ENCODE measurements around the gene NUS1.

The NUS1 gene

DNA sequence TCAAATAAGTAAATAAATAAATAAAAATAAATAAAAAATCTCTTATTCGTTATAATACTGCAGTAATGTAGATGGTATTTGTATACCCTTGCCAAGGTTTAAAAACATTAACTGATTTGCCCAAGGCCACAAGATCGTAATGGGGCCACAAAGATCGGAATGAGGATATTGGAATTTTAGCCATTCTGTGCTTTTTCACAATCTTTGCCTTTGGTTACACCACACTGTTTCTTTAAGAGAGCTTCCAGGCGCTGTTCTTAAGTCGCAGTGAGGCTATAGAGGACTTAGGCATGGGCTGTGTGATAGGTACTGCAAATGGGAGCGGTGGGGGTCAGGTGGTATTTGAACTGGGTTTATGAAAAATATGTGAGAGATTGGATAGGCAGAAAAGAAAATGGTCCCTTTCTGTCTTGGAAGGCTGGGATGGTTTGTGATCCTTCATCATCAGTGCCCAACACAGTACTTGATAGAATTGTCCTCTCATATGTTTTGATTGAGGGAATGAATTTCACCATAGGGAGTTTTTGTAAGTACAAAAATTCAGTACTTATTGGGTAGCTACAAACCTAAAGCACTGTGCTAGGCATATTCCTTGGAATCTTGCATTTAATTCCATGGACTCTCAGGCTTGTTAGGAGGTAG is 1.4 kb downstream of the NUS1 start:
- Histone ChIP-seq H2BK5ac (ENCODE audit: low read depth, low read length, poor library complexity) (no peak overlapping the region), H2BK12ac (ENCODE audit: low read length) (no peak overlapping the region), H3K14ac (ENCODE audit: low read length) (no peak overlapping the region), H3K4ac (ENCODE audit: low read depth, low read length) (peak overlapping the region; percentile 72), H3K79me2 (ENCODE audit: control insufficient read depth, insufficient read depth, low read length, poor library complexity) (peaks cover 12% of the 10 kb centered on the region), H4K12ac (ENCODE audit: low read depth, low read length) (no peak overlapping the region), H3K79me1 (ENCODE audit: low read length) (peaks cover 6% of the 10 kb centered on the region), H2AK5ac (ENCODE audit: low read length) (no peak overlapping the region), H4K8ac (ENCODE audit: low read depth, low read length) (no peak overlapping the region), H3K4me1 (ENCODE audit: control insufficient read depth in 1 of 2, insufficient read depth in 2 of 2, low read length in 2 of 2) (peaks cover 2% of the 10 kb centered on the region in 2 experiments), H3K27ac (ENCODE audit: low read depth, low read length) (no peak overlapping the region), H4K91ac (ENCODE audit: low read depth, low read length) (no peak overlapping the region), H3K4me2 (ENCODE audit: low read length) (peak overlapping the region; percentile 63), H3K23ac (ENCODE audit: low read length) (no peak overlapping the region), H3K9me3 (ENCODE audit: insufficient read depth, low read depth, low read length) (no peaks in the 10 kb centered on the region), H3K27me3 (ENCODE audit: insufficient read depth, low read length) (no peaks in the 10 kb centered on the region), H3K9ac (ENCODE audit: low read length) (no peak overlapping the region), H3K36me3 (ENCODE audit: control insufficient read depth in 1 of 2, insufficient read depth in 2 of 2, low read length in 2 of 2) (peaks cover 0 to 6% of the 10 kb centered on the region in 2 experiments), H2AFZ (ENCODE audit: insufficient read depth, low read length, poor library complexity) (no peak overlapping the region), H2BK120ac (ENCODE audit: insufficient read depth, low read length, poor library complexity) (no peak overlapping the region), H3K4me3 (ENCODE audit: low read depth, low read length) (no peak overlapping the region), H3K18ac (ENCODE audit: low read length) (no peak overlapping the region)
- peak; percentile 45 to 90 for DNase-seq
- no CpG with 5 or more reads among the region's 6 CpGs for WGBS (ENCODE audit: extremely low coverage, insufficient coverage, insufficient read length)

DNA sequence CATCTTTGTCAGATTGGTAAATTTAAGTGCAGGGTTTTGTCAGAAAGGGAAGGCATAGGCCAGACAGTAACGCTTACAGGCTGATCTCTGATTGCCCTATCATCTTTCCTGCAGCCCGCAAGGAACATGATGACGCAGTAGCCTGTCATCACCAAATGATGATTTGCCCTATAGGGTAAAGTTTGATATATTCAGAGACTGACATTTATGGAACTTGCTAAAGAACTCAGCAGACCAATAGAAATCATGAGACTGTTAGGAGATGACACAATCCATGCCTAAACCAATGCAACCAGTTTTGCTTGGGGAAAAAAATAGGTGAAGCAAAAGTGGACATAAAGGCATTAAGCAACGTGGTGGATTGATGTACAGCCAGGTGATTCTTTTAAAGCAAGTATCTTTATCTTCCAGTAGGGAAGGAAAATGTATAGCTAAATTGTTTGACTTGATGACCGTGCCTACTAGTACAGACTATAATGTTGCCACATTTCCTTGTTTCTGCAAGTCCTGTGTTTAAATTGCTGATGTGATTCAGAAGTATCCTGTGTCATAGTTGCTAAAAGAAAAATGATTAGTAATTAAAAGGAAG is 2.4 kb downstream of the NUS1 start:
- WGBS (ENCODE audit: extremely low coverage, insufficient coverage, insufficient read length), result no CpG with 5 or more reads among the region's 5 CpGs

DNA sequence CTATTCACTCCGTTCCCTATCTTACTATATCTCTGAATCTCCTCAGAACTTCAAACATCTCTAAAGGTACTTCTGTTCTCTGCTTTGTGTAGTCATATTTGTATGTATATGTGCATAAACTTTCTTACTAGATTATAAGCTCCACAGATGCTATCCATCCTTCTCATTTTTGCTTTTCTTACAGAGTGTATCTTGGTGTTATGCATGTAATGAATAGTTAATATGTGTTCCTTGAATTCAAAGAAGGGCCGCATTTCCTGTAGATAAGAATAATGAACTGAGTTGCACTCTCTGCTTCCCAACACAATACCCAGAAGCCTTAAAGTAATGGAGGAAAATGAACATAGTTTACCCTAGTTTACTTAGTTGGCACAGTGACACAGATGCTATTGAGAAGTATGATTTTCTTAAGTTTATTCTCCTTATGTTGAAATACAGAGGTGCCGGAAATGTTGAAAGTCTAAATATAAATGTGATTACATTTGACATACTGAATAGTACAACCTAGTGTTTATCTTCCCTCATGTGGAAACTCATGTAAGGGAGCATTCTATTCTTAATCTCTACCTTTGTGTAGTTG is 6.0 kb downstream of the NUS1 start:
- no peak overlapping the region for H2BK5ac ChIP-seq (ENCODE audit: low read depth, low read length, poor library complexity)
- no peak overlapping the region for H3K4me2 ChIP-seq (ENCODE audit: low read length)
- H2AK5ac ChIP-seq (ENCODE audit: low read length), result no peak overlapping the region
- no CpG with 5 or more reads among the region's 3 CpGs for WGBS (ENCODE audit: extremely low coverage, insufficient coverage, insufficient read length)
- DNase-seq, result no peak
- H3K14ac ChIP-seq (ENCODE audit: low read length), result no peak overlapping the region
- H3K9me3 ChIP-seq (ENCODE audit: insufficient read depth, low read depth, low read length), result no peaks in the 10 kb centered on the region
- H3K9ac ChIP-seq (ENCODE audit: low read length), result no peak overlapping the region
- no peak overlapping the region for H4K8ac ChIP-seq (ENCODE audit: low read depth, low read length)
- no peak overlapping the region for H3K18ac ChIP-seq (ENCODE audit: low read length)
- H2BK120ac ChIP-seq (ENCODE audit: insufficient read depth, low read length, poor library complexity), result no peak overlapping the region
- no peak overlapping the region for H3K23ac ChIP-seq (ENCODE audit: low read length)
- H4K91ac ChIP-seq (ENCODE audit: low read depth, low read length), result no peak overlapping the region
- H3K27me3 ChIP-seq (ENCODE audit: insufficient read depth, low read length), result no peaks in the 10 kb centered on the region
- H3K27ac ChIP-seq (ENCODE audit: low read depth, low read length), result no peak overlapping the region
- H2BK12ac ChIP-seq (ENCODE audit: low read length), result no peak overlapping the region
- no peak overlapping the region for H3K4me3 ChIP-seq (ENCODE audit: low read depth, low read length)
- no peak overlapping the region for H4K12ac ChIP-seq (ENCODE audit: low read depth, low read length)
- H3K36me3 ChIP-seq (ENCODE audit: control insufficient read depth in 1 of 2, insufficient read depth in 2 of 2, low read length in 2 of 2), result peaks cover 0 to 7% of the 10 kb centered on the region in 2 experiments
- H3K79me1 ChIP-seq (ENCODE audit: low read length), result no peaks in the 10 kb centered on the region
- no peaks in the 10 kb centered on the region for H3K4me1 ChIP-seq (ENCODE audit: control insufficient read depth in 1 of 2, insufficient read depth in 2 of 2, low read length in 2 of 2)
- H3K79me2 ChIP-seq (ENCODE audit: control insufficient read depth, insufficient read depth, low read length, poor library complexity), result peaks cover 12% of the 10 kb centered on the region
- no peak overlapping the region for H2AFZ ChIP-seq (ENCODE audit: insufficient read depth, low read length, poor library complexity)
- H3K4ac ChIP-seq (ENCODE audit: low read depth, low read length), result no peak overlapping the region

More for the DNA sequence above, 2.4 kb downstream of the NUS1 start:
- no peak overlapping the region for H2BK120ac ChIP-seq (ENCODE audit: insufficient read depth, low read length, poor library complexity)
- H3K79me1 ChIP-seq (ENCODE audit: low read length), result peaks cover 6% of the 10 kb centered on the region
- no peak overlapping the region for H4K12ac ChIP-seq (ENCODE audit: low read depth, low read length)
- no peak overlapping the region for H3K4me3 ChIP-seq (ENCODE audit: low read depth, low read length)
- peak; percentile 60 to 77 for DNase-seq
- no peak overlapping the region for H4K8ac ChIP-seq (ENCODE audit: low read depth, low read length)
- H3K4ac ChIP-seq (ENCODE audit: low read depth, low read length), result peak overlapping the region; percentile 76
- H3K36me3 ChIP-seq (ENCODE audit: control insufficient read depth in 1 of 2, insufficient read depth in 2 of 2, low read length in 2 of 2), result peaks cover 0 to 6% of the 10 kb centered on the region in 2 experiments
- peaks cover 17% of the 10 kb centered on the region for H3K79me2 ChIP-seq (ENCODE audit: control insufficient read depth, insufficient read depth, low read length, poor library complexity)
- no peak overlapping the region for H3K27ac ChIP-seq (ENCODE audit: low read depth, low read length)
- no peak overlapping the region for H2AK5ac ChIP-seq (ENCODE audit: low read length)
- no peak overlapping the region for H3K14ac ChIP-seq (ENCODE audit: low read length)
- no peaks in the 10 kb centered on the region for H3K9me3 ChIP-seq (ENCODE audit: insufficient read depth, low read depth, low read length)
- no peak overlapping the region for H3K23ac ChIP-seq (ENCODE audit: low read length)
- no peak overlapping the region for H3K18ac ChIP-seq (ENCODE audit: low read length)
- no peak overlapping the region for H2BK12ac ChIP-seq (ENCODE audit: low read length)
- H3K4me1 ChIP-seq (ENCODE audit: control insufficient read depth in 1 of 2, insufficient read depth in 2 of 2, low read length in 2 of 2), result peaks cover 2% of the 10 kb centered on the region in 2 experiments
- H2AFZ ChIP-seq (ENCODE audit: insufficient read depth, low read length, poor library complexity), result no peak overlapping the region
- no peak overlapping the region for H4K91ac ChIP-seq (ENCODE audit: low read depth, low read length)
- H2BK5ac ChIP-seq (ENCODE audit: low read depth, low read length, poor library complexity), result no peak overlapping the region
- H3K4me2 ChIP-seq (ENCODE audit: low read length), result no peak overlapping the region
- no peaks in the 10 kb centered on the region for H3K27me3 ChIP-seq (ENCODE audit: insufficient read depth, low read length)
- no peak overlapping the region for H3K9ac ChIP-seq (ENCODE audit: low read length)

DNA sequence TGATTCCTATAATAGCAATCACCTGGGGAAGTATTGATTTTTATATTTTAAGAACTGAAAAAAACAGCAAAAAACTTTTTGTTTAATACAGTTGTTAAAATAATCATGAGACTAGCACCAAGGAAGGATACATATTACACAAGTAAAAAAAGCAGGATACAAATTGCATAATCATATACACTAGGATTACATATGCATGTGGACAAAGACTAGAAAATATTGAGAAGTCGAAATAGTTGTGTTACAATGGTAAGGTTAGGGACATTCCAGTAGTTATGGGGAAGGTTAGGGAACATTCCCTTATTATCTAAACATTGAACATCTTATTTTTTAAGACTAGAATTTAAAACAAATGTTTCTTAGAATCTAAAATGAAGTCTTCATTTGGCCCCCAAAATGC is 9.5 kb downstream of the NUS1 start:
- Histone ChIP-seq H2BK120ac (ENCODE audit: insufficient read depth, low read length, poor library complexity) (no peak overlapping the region), H4K8ac (ENCODE audit: low read depth, low read length) (no peak overlapping the region), H3K9ac (ENCODE audit: low read length) (no peak overlapping the region), H2BK5ac (ENCODE audit: low read depth, low read length, poor library complexity) (no peak overlapping the region), H3K18ac (ENCODE audit: low read length) (no peak overlapping the region), H4K91ac (ENCODE audit: low read depth, low read length) (no peak overlapping the region), H3K79me2 (ENCODE audit: control insufficient read depth, insufficient read depth, low read length, poor library complexity) (peaks cover 6% of the 10 kb centered on the region), H2BK12ac (ENCODE audit: low read length) (no peak overlapping the region), H2AK5ac (ENCODE audit: low read length) (no peak overlapping the region), H3K9me3 (ENCODE audit: insufficient read depth, low read depth, low read length) (no peaks in the 10 kb centered on the region), H2AFZ (ENCODE audit: insufficient read depth, low read length, poor library complexity) (no peak overlapping the region), H3K4me1 (ENCODE audit: control insufficient read depth in 1 of 2, insufficient read depth in 2 of 2, low read length in 2 of 2) (no peaks in the 10 kb centered on the region), H3K4ac (ENCODE audit: low read depth, low read length) (no peak overlapping the region), H3K4me2 (ENCODE audit: low read length) (no peak overlapping the region), H3K27ac (ENCODE audit: low read depth, low read length) (no peak overlapping the region), H4K12ac (ENCODE audit: low read depth, low read length) (no peak overlapping the region), H3K23ac (ENCODE audit: low read length) (no peak overlapping the region), H3K36me3 (ENCODE audit: control insufficient read depth in 1 of 2, insufficient read depth in 2 of 2, low read length in 2 of 2) (peaks cover 0 to 2% of the 10 kb centered on the region in 2 experiments), H3K27me3 (ENCODE audit: insufficient read depth, low read length) (no peaks in the 10 kb centered on the region), H3K14ac (ENCODE audit: low read length) (no peak overlapping the region), H3K79me1 (ENCODE audit: low read length) (no peaks in the 10 kb centered on the region), H3K4me3 (ENCODE audit: low read depth, low read length) (no peak overlapping the region)
- no peak for DNase-seq
- no CpG with 5 or more reads among the region's 1 CpG for WGBS (ENCODE audit: extremely low coverage, insufficient coverage, insufficient read length)
